K562 (cell line): Measurements from ENCODE around the gene OXNAD1. TPM values are rescaled to one million over a fixed set of nuclear protein-coding genes. Genes with fewer than 3 reads are reported as not detected.

Source experiments
- ATAC-seq: fragments of 200-7000 bp; cut with Tn5 transposase; 3 replicates; pipeline ENCODE4 v1.9.1; 2020; ENCODE audit warnings: moderate library complexity
- BruUV-seq: library from RNA; stranded (reverse); fragments of 400-500 nt; replicated peaks from 2 replicates; lab custom pipeline; 2021; lab: Mats Ljungman, UMichigan
- CTCF ChIA-PET: fragments of 300-600 bp; formaldehyde crosslinking; extraction: SDS; loops from one replicate; lab custom pipeline; 2021; ENCODE audit warnings: low intra/inter-chr PET ratio; lab: Yijun Ruan, JAX
- POLR2A ChIA-PET: fragments of 300-600, 350-650 bp; sonication (Branson Sonifier 250); formaldehyde crosslinking; extraction: SDS; loops from one replicate; lab custom pipeline; 2021; ENCODE audit warnings: antibody characterized with exemption, inconsistent platforms; lab: Yijun Ruan, JAX
- DNase-seq, 4 experiments: peaks; one replicate each; pipeline versions ENCODE4 v3.0.0 to v3.0.0-alpha.2; 2011 to 2018; ENCODE audit warnings: low spot score in 3 of 4, mixed read lengths in 3 of 4; ENCODE audit errors: extremely low read depth in 1 of 4
- FAIRE-seq: peaks from 2 replicates; lab custom pipeline; 2011; peaks lifted over from hg19 to GRCh38; lab: Jason Lieb, UNC
- H2AFZ ChIP-seq: 2 replicates; pipeline ENCODE4 v1.6.0; 2011; ENCODE audit warnings: low read depth, low read length, control low read depth, inconsistent platforms
- H3K27ac ChIP-seq: fragments of 200-600 bp; 3 replicates; pipeline ENCODE4 v1.8.0; 2011; ENCODE audit warnings: low read depth, mild to moderate bottlenecking, control low read depth, inconsistent platforms, low read length, moderate library complexity, mixed read lengths; ENCODE audit errors: extremely low read depth
- H3K27me3 ChIP-seq, 2 experiments: fragments of 300-600 bp in 1 of 2; 2 replicates in 1 of 2; 3 replicates in 1 of 2; pipeline versions ENCODE4 v1.6.0 to v1.8.0; 2011; ENCODE audit warnings: inconsistent platforms in 2 of 2, low read length in 2 of 2, mild to moderate bottlenecking in 1 of 2, mixed read lengths in 1 of 2, moderate library complexity in 1 of 2; ENCODE audit not compliant: control insufficient read depth in 2 of 2, insufficient read depth in 2 of 2
- H3K36me3 ChIP-seq: fragments of 300-600 bp; 3 replicates; pipeline ENCODE4 v1.8.0; 2011; ENCODE audit warnings: mild to moderate bottlenecking, low read length, inconsistent platforms; ENCODE audit not compliant: control insufficient read depth, insufficient read depth
- H3K4me1 ChIP-seq, 2 experiments: fragments of 200-600 bp in 1 of 2; replicated peaks in 1 of 2; 2 replicates in 1 of 2; 3 replicates in 1 of 2; pipeline versions ENCODE4 v1.5.1 to v1.8.0; 2011; ENCODE audit warnings: inconsistent platforms in 2 of 2, low read length in 2 of 2, mild to moderate bottlenecking in 1 of 2, mixed read lengths in 1 of 2, moderate library complexity in 1 of 2; ENCODE audit not compliant: control insufficient read depth in 2 of 2, insufficient read depth in 2 of 2
- H3K4me2 ChIP-seq: 2 replicates; pipeline ENCODE4 v1.6.1; 2011; ENCODE audit warnings: low read length, control low read depth, inconsistent platforms, mixed read lengths; ENCODE audit not compliant: insufficient read depth
- H3K4me3 ChIP-seq: fragments of 200-600 bp; sonication (generic), shearing (Covaris generic); 2 replicates; pipeline ENCODE4 v1.5.1; 2016; ENCODE audit warnings: control low read depth, inconsistent platforms
- H3K79me2 ChIP-seq: fragments of 200-600 bp; 3 replicates; pipeline ENCODE4 v1.8.0; 2011; ENCODE audit warnings: low read length, inconsistent platforms; ENCODE audit not compliant: control insufficient read depth, insufficient read depth
- H3K9ac ChIP-seq, 2 experiments: 2 replicates each; pipeline versions ENCODE4 v1.6.0 to v1.6.1; 2011; ENCODE audit warnings: low read depth in 2 of 2, low read length in 2 of 2, control low read depth in 1 of 2, inconsistent platforms in 1 of 2, mild to moderate bottlenecking in 1 of 2, mixed read lengths in 1 of 2; ENCODE audit not compliant: insufficient read depth in 1 of 2
- H3K9me1 ChIP-seq: one replicate; pipeline ENCODE4 v1.6.0; 2011; ENCODE audit warnings: inconsistent platforms, mild to moderate bottlenecking, low read length, moderate library complexity; ENCODE audit not compliant: control insufficient read depth, insufficient read depth
- H3K9me3 ChIP-seq: replicated peaks from 2 replicates; pipeline ENCODE4 v1.5.1; 2011; ENCODE audit warnings: low read depth, low read length, inconsistent platforms; ENCODE audit not compliant: control insufficient read depth, insufficient read depth
- H4K20me1 ChIP-seq: replicated peaks from 2 replicates; pipeline ENCODE4 v1.6.1; 2011; ENCODE audit warnings: low read length, inconsistent platforms, mixed read lengths; ENCODE audit not compliant: control insufficient read depth, insufficient read depth
- CHCHD3 ChIP-seq: fragments of 250-450 bp; sonication (Bioruptor Pico); IDR thresholded peaks from 2 replicates; pipeline ENCODE4 v2.1.2; 2022; ENCODE audit warnings: mild to moderate bottlenecking
- FUS ChIP-seq: fragments of 200-400 bp; formaldehyde crosslinking; optimal IDR thresholded peaks from 2 replicates; pipeline ENCODE3; 2017; ENCODE audit warnings: low read depth, low read length
- GATAD2B ChIP-seq: fragments of 450-650 bp; IDR thresholded peaks from 2 replicates; pipeline ENCODE4 v1.6.1; 2017; ENCODE audit warnings: mild to moderate bottlenecking, borderline replicate concordance
- KDM2B ChIP-seq: fragments of 250-450 bp; sonication (Bioruptor Pico); IDR thresholded peaks from 2 replicates; pipeline ENCODE4 v1.8.0; 2021; ENCODE audit warnings: mild to moderate bottlenecking, moderate library complexity
- MITF ChIP-seq: IDR thresholded peaks from 2 replicates; pipeline ENCODE4 v1.6.1; 2014; ENCODE audit warnings: antibody characterized with exemption
- MTA2 ChIP-seq: fragments of 450-650 bp; IDR thresholded peaks from 2 replicates; pipeline ENCODE4 v1.6.1; 2016; ENCODE audit warnings: low read depth
- ZNF695 ChIP-seq: fragments of 450-650 bp; formaldehyde crosslinking; IDR thresholded peaks from 2 replicates; pipeline ENCODE4 v1.4.0; 2020; ENCODE audit warnings: mild to moderate bottlenecking, moderate library complexity
- WGBS: fragments of 100-300 bp; shearing (Covaris generic); methylation state at CpG from one replicate; pipeline ENCODE4 v1.1.6; 2016; ENCODE audit warnings: low coverage, mixed read lengths; ENCODE audit not compliant: insufficient coverage; ENCODE audit errors: missing lambda C conversion rate; 5-methylcytosine and 5-hydroxymethylcytosine counted together
- in situ Hi-C: fragments of 300-500 bp; cut with MboI; formaldehyde crosslinking; loops from 4 replicates; pipeline ENCODE4 v1.15.0; 2018; ENCODE audit warnings: inconsistent platforms, mixed read lengths
- intact Hi-C: fragments of 100-400 bp; cut with micrococcal nuclease; formaldehyde crosslinking; loops from 2 replicates; pipeline ENCODE4 v1.14.2; 2022
- polyA plus RNA-seq, 8 experiments: library from polyadenylated mRNA; depleted of rRNA in 4 of 8; stranded (reverse) in 5 of 8; unstranded in 3 of 8; fragments of >200 nt; fragmentation: Nextera tagmentation in 2 of 8; fragmentation: Illumina TruSeq in 1 of 8; extraction: Ambion mirVana in 2 of 8; extraction: Trizol in 1 of 8; gene quantifications; 2 replicates each; pipeline versions ENCODE4 v1.2.1 to v1.2.3, GENCODE V29; 2011 to 2014; ENCODE audit warnings: inconsistent platforms in 1 of 8, missing spikeins in 1 of 8
- total RNA-seq, 7 experiments: library from RNA; depleted of rRNA in 6 of 7; stranded (reverse); fragments of >200 nt in 6 of 7; fragmentation: Illumina TruSeq in 2 of 7; extraction: Trizol in 2 of 7; gene quantifications; 2 replicates each; pipeline versions ENCODE4 v1.2.1 to v1.2.3, GENCODE V29; 2011 to 2021; ENCODE audit warnings: low replicate concordance in 1 of 7
- TF ChIP-seq, protein P1 (sequence below): sonication (generic); formaldehyde crosslinking; IDR thresholded peaks from 2 replicates; pipeline ENCODE4 v1.5.0; 2020; ENCODE audit warnings: missing genetic modification reagents

OXNAD1 gene
- total and polyA plus RNA-seq, 9 of the 15 experiments (the other 6 are each of a cell fraction or from before 2014, with no cell fraction given), result 12.8 to 44.4 (median 41.1) TPM

DNA sequence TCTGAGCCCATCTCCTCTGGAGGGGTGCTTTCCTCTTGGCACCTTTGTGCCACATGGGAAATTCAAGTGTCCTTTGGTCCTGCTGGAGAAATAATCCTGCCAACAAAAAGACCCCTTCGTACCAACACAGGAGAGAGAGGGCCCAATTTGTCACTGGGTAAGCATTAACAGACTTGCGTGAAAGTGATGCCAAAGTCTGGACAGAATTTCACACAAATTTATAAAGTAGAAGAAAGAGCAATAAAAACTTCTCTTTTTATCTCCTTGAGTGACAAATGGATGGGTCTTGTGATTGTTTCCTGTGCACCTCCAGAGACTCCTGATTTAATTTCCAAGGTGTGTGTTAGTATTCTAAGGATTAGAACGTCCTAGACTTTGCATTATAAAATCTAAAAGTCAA lies 15.1 kb upstream of the OXNAD1 start:
- BruUV-seq, result no TSS peak
- Histone ChIP-seq H3K27me3 (peaks cover 7 to 30% of the 10 kb centered on the region in 2 experiments; a peak in 4 of 5 replicates), H3K79me2 (no peaks in the 10 kb centered on the region), H3K9ac (no peak overlapping the region), H3K36me3 (no peaks in the 10 kb centered on the region), H4K20me1 (0 out of 2 replicates have a peak, but pooled peaks cover 5% of the 10 kb centered on the region), H3K9me1 (no peaks in the 10 kb centered on the region), H3K9me3 (no peaks in the 10 kb centered on the region), H3K4me3 (no peak overlapping the region), H2AFZ (no peak overlapping the region), H3K4me2 (no peak overlapping the region), H3K27ac (no peak overlapping the region), H3K4me1 (peaks cover 3 to 4% of the 10 kb centered on the region in 2 experiments; a peak in 2 of 5 replicates)
- intact Hi-C loops (loop anchor here (1.0 kb wide), 1 partner anchor 300 kb away; no protein-coding TSS in a partner anchor), in situ Hi-C loops (loop anchor here (5.0 to 10.0 kb wide), 3 partner anchors 205 to 625 kb away; no protein-coding TSS in a partner anchor)
- CTCF ChIA-PET, result interaction anchor here (4.7 kb wide), 1 partner anchor 202 kb away, joined by 31 read pairs; no protein-coding TSS in a partner anchor
- 6% methylated on average over 3 of the region's 3 CpGs for WGBS
- POLR2A ChIA-PET, result no interaction called here
- DNase-seq (no peak), ATAC-seq (no peak), FAIRE-seq (no peak)
- TF ChIP-seq, protein P1, sequence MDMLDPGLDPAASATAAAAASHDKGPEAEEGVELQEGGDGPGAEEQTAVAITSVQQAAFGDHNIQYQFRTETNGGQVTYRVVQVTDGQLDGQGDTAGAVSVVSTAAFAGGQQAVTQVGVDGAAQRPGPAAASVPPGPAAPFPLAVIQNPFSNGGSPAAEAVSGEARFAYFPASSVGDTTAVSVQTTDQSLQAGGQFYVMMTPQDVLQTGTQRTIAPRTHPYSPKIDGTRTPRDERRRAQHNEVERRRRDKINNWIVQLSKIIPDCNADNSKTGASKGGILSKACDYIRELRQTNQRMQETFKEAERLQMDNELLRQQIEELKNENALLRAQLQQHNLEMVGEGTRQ (CRISPR knock-in tag), result no peak
- TF ChIP-seq GATAD2B (no peak), ZNF695 (CRISPR knock-in tag) (no peak), FUS (no peak), CHCHD3 (CRISPR knock-in tag) (no peak), KDM2B (no peak), MTA2 (no peak), MITF (no peak)
